HEK293 (cell line): ENCODE measurements around the gene TAF5L.

Source experiments
- CTCF ChIP-seq: fragments of 450-650 bp; formaldehyde crosslinking; IDR thresholded peaks from 2 replicates; pipeline ENCODE4 v1.5.1; 2016; ENCODE audit warnings: missing biosample characterization, missing genetic modification characterization
- KLF16 ChIP-seq: fragments of 450-650 bp; formaldehyde crosslinking; IDR thresholded peaks from 2 replicates; pipeline ENCODE4 v1.5.1; 2017; ENCODE audit warnings: missing biosample characterization, missing genetic modification characterization
- ZNF341 ChIP-seq: fragments of 450-650 bp; formaldehyde crosslinking; IDR thresholded peaks from 2 replicates; pipeline ENCODE4; 2016; ENCODE audit warnings: low read depth, missing biosample characterization, missing genetic modification characterization
- ZNF521 ChIP-seq: fragments of 450-650 bp; formaldehyde crosslinking; IDR thresholded peaks from 2 replicates; pipeline ENCODE4 v1.5.1; 2017; ENCODE audit warnings: missing biosample characterization, mild to moderate bottlenecking, missing genetic modification characterization
- ZNF704 ChIP-seq: fragments of 450-650 bp; formaldehyde crosslinking; IDR thresholded peaks from 2 replicates; pipeline ENCODE4 v1.5.1; 2016; ENCODE audit warnings: missing biosample characterization, missing genetic modification characterization
- TF ChIP-seq, protein P1 (sequence below): fragments of 450-650 bp; formaldehyde crosslinking; IDR thresholded peaks from 2 replicates; pipeline ENCODE4 v1.5.1; 2016; ENCODE audit warnings: missing biosample characterization, missing genetic modification characterization, low read depth

GRCh38 chr1:229547542-229547941, 78.4 kb downstream of the TAF5L start:
- TF ChIP-seq CTCF (tag by site-specific recombination), result no peak
- no peak for TF ChIP-seq ZNF341
- no peak for TF ChIP-seq ZNF704 (tag by site-specific recombination)
- TF ChIP-seq, protein P1, sequence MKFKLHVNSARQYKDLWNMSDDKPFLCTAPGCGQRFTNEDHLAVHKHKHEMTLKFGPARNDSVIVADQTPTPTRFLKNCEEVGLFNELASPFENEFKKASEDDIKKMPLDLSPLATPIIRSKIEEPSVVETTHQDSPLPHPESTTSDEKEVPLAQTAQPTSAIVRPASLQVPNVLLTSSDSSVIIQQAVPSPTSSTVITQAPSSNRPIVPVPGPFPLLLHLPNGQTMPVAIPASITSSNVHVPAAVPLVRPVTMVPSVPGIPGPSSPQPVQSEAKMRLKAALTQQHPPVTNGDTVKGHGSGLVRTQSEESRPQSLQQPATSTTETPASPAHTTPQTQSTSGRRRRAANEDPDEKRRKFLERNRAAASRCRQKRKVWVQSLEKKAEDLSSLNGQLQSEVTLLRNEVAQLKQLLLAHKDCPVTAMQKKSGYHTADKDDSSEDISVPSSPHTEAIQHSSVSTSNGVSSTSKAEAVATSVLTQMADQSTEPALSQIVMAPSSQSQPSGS (tag by site-specific recombination), result no peak
- no peak for TF ChIP-seq KLF16
- no peak for TF ChIP-seq ZNF521 (tag by site-specific recombination)
